ENCODE data around the gene RAD18. TPM values are rescaled to one million over a fixed set of nuclear protein-coding genes. Genes with fewer than 3 reads are reported as not detected.

Gene RAD18
- total and polyA plus RNA-seq, 9 of the 15 experiments (the other 6 are each of a cell fraction or from before 2014, with no cell fraction given), result 19.2 to 49.4 (median 34.4) TPM

- TF ChIP-seq AFF4 (CRISPR knock-in tag; IDR thresholded peaks at IDR 0.05) (no peak), HNRNPL (IDR thresholded peaks at IDR 0.05; ENCODE audit: low read depth, low read length) (no peak), TCF7L2 (IDR thresholded peaks at IDR 0.05; ENCODE audit: low read depth, low read length) (no peak), NCOA4 (IDR thresholded peaks at IDR 0.05; ENCODE audit: partially characterized antibody) (no peak), FOXP4 (CRISPR knock-in tag; IDR thresholded peaks at IDR 0.05; ENCODE audit: borderline replicate concordance) (0 out of 2 replicates have a peak, but pooled peaks have one; percentile 32), TEAD4 (IDR thresholded peaks at IDR 0.05; ENCODE audit: low read length) (no peak), TEAD4 (CRISPR knock-in tag; IDR thresholded peaks at IDR 0.05; ENCODE audit: borderline replicate concordance) (no peak), ZNF395 (CRISPR knock-in tag; IDR thresholded peaks at IDR 0.05) (no peak), GTF2A2 (tag; IDR thresholded peaks at IDR 0.05) (no peak), RERE (CRISPR knock-in tag; IDR thresholded peaks at IDR 0.05; ENCODE audit: borderline replicate concordance) (no peak), HDAC2 (IDR thresholded peaks at IDR 0.05) (no peak), TBP (optimal IDR thresholded peaks at IDR 0.05; ENCODE audit: low read depth, low read length) (peak; percentile 5), SETDB1 (IDR thresholded peaks at IDR 0.05; ENCODE audit: low read length) (no peak), NRF1 (conservative IDR thresholded peaks at IDR 0.05 in 1 of 2, IDR thresholded peaks at IDR 0.05 in 1 of 2) (0 out of 4 replicates have a peak, but pooled peaks of 1 of the 2 experiments have one; percentile 9)
These were observed 7.8 kb upstream of the RAD18 start (continued) for GRCh38 chr3:8970971-8971589.
